Right cardiac atrium (tissue), 5 donors: ENCODE results near the gene ATP6V0E2. TPM values are rescaled to one million over a fixed set of nuclear protein-coding genes. Genes with fewer than 3 reads are reported as not detected.

Source experiments
- ATAC-seq, 2 donors: fragments of 200-7000 bp; cut with Tn5 transposase; one replicate each; pipeline versions ENCODE4 v1.8.0 to v1.9.1; 2020; ENCODE audit warnings: moderate library complexity in 2 of 2, mild to moderate bottlenecking in 1 of 2
- DNase-seq, 3 donors: peaks; one replicate each; pipeline ENCODE4 v3.0.0-alpha.2; 2020
- H3K27ac ChIP-seq: one replicate; pipeline ENCODE4 v1.5.1; 2013; ENCODE audit warnings: mild to moderate bottlenecking, low read length, control low read depth, moderate library complexity
- H3K27me3 ChIP-seq: one replicate; pipeline ENCODE4 v1.6.1; 2013; ENCODE audit not compliant: control insufficient read depth, insufficient read depth
- H3K4me1 ChIP-seq: one replicate; pipeline ENCODE4 v1.6.1; 2013; ENCODE audit warnings: low read length; ENCODE audit not compliant: control insufficient read depth, insufficient read depth
- H3K4me3 ChIP-seq: one replicate; pipeline ENCODE4 v1.5.1; 2013; ENCODE audit warnings: low read length, control low read depth
- H3K9me3 ChIP-seq: one replicate; pipeline ENCODE4 v1.6.1; 2013; ENCODE audit warnings: low read length; ENCODE audit not compliant: control insufficient read depth
- WGBS: extraction: QIAGEN DNeasy Blood & Tissue Kit; methylation state at CpG from one replicate; pipeline ENCODE4 v1.1.7; 2013; 5-methylcytosine and 5-hydroxymethylcytosine counted together
- intact Hi-C, 4 donors: fragments of 100-400 bp; cut with DNase I; formaldehyde crosslinking; loops; one replicate each; pipeline versions ENCODE4 v1.11.0 to v1.14.0; 2022 to 2023
- polyA plus RNA-seq: library from polyadenylated mRNA; stranded (reverse); fragments of 200-250 nt; gene quantifications from one replicate; pipeline ENCODE4 v1.2.3, GENCODE V29; 2013
- total RNA-seq, 4 donors: library from RNA; stranded (reverse); fragmentation: NEBNext Ultra II Directional; extraction: Animal tissue kit (Norgen Biotek cat#: 25700); gene quantifications; one replicate each; pipeline ENCODE4 v1.2.1, GENCODE V29; 2021
- donor health status: healthy with polysubstance abuse.
- donor health status: DM: no; HTN: yes; CAD: no.
- donor health status: DM: no; HTN: no; CAD: no.
- donor health status: DM: no; HTN: yes; CAD: no; lungs with severe emphysema.
- donor health status: DM: yes; HTN: yes; CAD: no.

The ATP6V0E2 gene
- total and polyA plus RNA-seq, 5 donors, result 53.0 to 113 (median 66.5) TPM

DNA sequence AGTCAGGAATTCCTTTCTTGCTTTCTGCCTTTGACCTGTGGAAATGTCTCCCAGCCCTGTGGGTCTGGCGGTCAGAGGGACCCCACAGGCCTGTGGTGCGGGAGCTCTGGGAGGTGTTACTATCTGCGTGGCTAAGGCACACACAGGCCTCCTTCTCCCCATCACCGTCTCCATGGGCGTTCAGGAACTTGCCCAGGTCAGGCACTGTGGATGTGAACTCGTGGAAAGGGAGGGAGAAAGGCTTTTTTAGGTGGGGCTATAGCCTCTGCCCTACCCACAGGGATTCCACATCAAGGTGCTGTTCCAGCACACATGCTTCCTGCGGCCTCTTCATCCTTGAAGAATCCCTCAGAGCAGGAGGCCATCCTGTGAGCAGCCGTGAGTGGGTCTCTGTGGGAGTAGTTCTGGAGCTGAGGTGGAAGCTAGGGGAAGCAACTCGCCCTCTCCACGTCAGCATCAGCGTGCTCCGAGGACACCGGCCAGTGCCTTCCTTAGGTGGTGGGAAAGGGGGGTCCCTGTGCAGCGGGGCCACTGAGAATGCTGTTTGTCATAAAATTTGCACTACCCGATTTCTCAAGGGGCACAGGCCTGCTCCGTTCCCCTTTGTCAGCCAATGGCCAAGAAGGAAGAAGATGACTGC, 7.5 kb upstream of the ATP6V0E2 start:
- Histone ChIP-seq H3K9me3 (no peaks in the 10 kb centered on the region), H3K27me3 (no peaks in the 10 kb centered on the region), H3K27ac (no peak overlapping the region), H3K4me1 (peaks cover 3% of the 10 kb centered on the region), H3K4me3 (no peak overlapping the region)
- WGBS, result 80% methylated on average over 16 of the region's 16 CpGs
- ATAC-seq (no peak), DNase-seq (peak in 1 of 3 donors; percentile 34)
- intact Hi-C loops, result no loop called here

DNA sequence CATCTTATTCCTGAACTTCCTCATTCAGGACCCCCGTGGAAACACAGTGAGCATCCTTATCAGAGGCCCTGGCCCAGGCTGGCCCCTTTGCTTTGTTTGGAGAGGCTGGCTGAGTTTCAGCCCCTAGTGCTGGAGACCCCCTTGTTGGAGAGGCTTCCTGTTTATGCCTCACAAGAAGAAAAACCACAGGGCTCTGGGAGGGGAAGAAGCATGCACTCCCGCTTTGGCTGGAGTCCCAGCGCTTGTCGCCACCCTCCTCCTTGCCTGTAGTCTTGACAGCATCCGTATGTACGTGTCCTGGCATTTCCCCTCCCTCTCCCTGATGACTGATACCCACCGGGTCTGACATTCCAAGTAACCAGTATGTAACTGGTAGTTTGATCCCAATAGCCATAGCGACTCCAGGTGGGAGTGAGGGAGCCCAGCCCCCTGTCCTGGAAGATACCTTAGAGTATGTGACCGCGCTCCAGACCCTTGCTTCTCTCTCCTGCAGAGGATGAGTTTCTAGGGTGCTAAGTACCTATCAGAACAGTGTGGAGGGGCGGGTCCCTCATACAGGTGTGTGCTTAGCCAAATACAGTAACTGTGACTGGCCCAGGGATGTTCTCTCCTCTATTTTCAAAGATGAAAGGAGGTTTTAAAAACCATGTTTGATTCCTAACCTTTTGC, 6.9 kb upstream of the ATP6V0E2 start:
- H3K27me3 ChIP-seq, result no peaks in the 10 kb centered on the region
- H3K27ac ChIP-seq, result no peak overlapping the region
- WGBS, result 34% methylated on average over 11 of the region's 11 CpGs
- H3K9me3 ChIP-seq, result no peaks in the 10 kb centered on the region
- H3K4me3 ChIP-seq, result no peak overlapping the region
- peak; percentile 45 to 62 for ATAC-seq
- DNase-seq, result peak; percentile 75 to 90 (median 88)
- intact Hi-C loops, result no loop called here
- H3K4me1 ChIP-seq, result peaks cover 3% of the 10 kb centered on the region

DNA sequence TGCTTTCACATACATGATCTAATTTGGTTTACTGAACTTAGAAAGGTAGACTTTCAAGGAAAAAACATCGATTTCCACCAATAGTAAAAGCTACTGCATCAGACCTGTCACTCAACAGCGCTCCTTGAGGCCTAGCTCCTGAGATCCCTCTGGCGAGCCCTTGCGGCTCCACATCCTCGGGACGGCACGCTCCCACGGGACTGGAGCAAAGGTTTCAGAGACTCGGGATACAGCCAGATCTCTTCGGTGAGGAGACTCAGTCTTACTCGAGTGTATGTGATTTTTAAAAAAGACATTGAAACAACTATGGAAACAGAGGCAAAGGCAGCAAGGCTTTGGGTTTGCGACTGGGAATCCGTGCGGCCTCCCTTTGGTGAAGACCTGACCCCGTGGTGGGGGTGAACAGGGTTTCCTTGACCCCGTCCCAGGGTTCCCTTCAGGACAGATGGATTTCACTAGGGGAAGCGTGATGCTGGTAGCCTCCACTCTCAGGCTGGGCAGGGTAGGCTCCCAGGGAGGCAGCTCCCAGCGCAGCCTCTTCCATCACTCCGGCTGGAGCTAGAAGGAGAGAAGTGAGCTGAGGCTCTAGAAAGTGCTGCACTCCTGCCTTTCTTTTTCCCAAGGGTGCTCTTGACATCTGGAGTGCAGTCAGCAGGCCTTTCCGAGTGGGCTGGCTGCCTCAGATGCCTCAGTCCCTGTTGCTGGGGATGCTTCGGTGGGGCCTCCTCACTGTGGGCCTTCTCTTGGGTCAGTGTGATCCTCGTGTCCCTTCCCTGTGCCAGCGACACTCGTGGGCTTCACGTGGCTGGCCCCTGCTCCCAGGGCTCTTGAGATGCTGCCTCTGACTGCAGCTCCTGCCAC, 5.8 kb upstream of the ATP6V0E2 start:
- Histone ChIP-seq H3K27ac (no peak overlapping the region), H3K4me3 (no peak overlapping the region), H3K4me1 (peaks cover 3% of the 10 kb centered on the region), H3K9me3 (no peaks in the 10 kb centered on the region), H3K27me3 (no peaks in the 10 kb centered on the region)
- ATAC-seq (no peak), DNase-seq (peak in 1 of 3 donors; percentile 57)
- intact Hi-C loops, result no loop called here
- WGBS, result 76% methylated on average over 25 of the region's 25 CpGs

DNA sequence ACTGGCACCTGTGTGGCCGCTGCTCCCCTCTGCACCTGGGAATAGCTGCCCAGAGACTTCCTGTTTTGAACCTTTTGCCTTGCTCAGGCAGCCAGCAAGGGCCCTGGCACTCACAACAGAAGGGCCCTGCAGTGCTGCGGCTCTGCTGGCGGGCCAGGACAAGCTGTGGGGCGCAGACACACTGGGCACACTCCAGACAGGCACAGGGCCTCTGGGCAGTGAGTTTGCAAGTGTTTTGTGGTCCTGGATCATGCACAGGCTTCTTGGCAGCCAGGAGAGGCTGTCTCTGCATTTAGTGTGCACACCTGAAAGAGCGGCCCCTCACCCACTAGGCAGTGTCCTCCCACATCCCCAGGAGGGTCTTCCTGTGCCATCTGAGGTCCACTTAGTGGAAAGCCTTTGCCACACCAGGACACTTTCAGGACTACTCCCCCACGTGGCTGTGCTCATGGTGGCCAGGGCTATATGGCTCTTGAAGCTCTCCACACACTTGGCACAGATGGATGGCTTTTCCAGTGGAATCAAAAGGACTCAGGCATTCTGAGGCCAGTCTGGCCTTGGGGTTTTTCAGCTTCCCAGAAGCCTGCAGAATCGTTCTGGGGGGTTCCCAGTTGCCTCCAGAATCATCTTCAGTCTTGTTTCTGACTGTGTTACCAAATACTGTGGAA, 5.0 kb upstream of the ATP6V0E2 start:
- DNase-seq, result peak in 1 of 3 donors; percentile 29
- Histone ChIP-seq H3K4me3 (no peak overlapping the region), H3K27ac (no peak overlapping the region), H3K27me3 (no peaks in the 10 kb centered on the region), H3K4me1 (peaks cover 3% of the 10 kb centered on the region), H3K9me3 (no peaks in the 10 kb centered on the region)
- 77% methylated on average over 7 of the region's 7 CpGs for WGBS
- intact Hi-C loops, result no loop called here
- no peak for ATAC-seq

- H3K27me3 ChIP-seq, result no peaks in the 10 kb centered on the region
- ATAC-seq, result no peak
- no peaks in the 10 kb centered on the region for H3K9me3 ChIP-seq
- H3K4me1 ChIP-seq, result peaks cover 3% of the 10 kb centered on the region
- DNase-seq, result peak in 2 of 3 donors; percentile 49 to 78
- H3K4me3 ChIP-seq, result no peak overlapping the region
- H3K27ac ChIP-seq, result no peak overlapping the region
- intact Hi-C loops, result no loop called here
- WGBS, result 69% methylated on average over 5 of the region's 5 CpGs
Measured at GRCh38 chr7:149869291-149869650, 4.5 kb upstream of the ATP6V0E2 start.

DNA sequence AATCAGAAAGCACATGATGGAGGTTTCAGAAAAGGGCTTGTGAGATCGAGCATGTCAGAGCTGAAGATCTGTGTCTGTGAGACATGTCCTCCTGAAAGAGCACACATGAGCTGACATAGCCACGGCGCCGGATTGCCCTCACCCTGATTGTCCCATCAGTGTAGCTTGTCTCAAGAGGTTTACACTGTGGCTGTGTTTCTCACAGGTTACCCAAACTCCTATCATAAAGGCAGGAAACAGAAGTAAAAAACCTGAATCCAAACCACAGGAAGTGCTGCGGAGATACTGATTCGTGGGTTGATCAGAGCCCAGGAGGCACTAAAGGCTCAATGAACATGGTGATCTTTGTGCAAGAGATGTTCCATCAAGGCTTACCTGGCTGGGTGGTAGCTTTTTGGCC, 3.9 kb upstream of the ATP6V0E2 start:
- DNase-seq, result no peak
- H3K27ac ChIP-seq, result no peak overlapping the region
- H3K4me1 ChIP-seq, result peaks cover 3% of the 10 kb centered on the region
- intact Hi-C loops, result no loop called here
- H3K27me3 ChIP-seq, result no peaks in the 10 kb centered on the region
- no peaks in the 10 kb centered on the region for H3K9me3 ChIP-seq
- no peak overlapping the region for H3K4me3 ChIP-seq
- WGBS, result 71% methylated on average over 6 of the region's 6 CpGs
- no peak for ATAC-seq

- WGBS, result 83% methylated on average over 3 of the region's 3 CpGs
- Histone ChIP-seq H3K9me3 (no peaks in the 10 kb centered on the region), H3K27ac (no peak overlapping the region), H3K4me3 (no peak overlapping the region), H3K27me3 (no peaks in the 10 kb centered on the region), H3K4me1 (peaks cover 3% of the 10 kb centered on the region)
- ATAC-seq, result no peak
- DNase-seq, result peak in 1 of 3 donors; percentile 9
- intact Hi-C loops, result no loop called here
Measured at GRCh38 chr7:149870274-149870673, 3.5 kb upstream of the ATP6V0E2 start.

DNA sequence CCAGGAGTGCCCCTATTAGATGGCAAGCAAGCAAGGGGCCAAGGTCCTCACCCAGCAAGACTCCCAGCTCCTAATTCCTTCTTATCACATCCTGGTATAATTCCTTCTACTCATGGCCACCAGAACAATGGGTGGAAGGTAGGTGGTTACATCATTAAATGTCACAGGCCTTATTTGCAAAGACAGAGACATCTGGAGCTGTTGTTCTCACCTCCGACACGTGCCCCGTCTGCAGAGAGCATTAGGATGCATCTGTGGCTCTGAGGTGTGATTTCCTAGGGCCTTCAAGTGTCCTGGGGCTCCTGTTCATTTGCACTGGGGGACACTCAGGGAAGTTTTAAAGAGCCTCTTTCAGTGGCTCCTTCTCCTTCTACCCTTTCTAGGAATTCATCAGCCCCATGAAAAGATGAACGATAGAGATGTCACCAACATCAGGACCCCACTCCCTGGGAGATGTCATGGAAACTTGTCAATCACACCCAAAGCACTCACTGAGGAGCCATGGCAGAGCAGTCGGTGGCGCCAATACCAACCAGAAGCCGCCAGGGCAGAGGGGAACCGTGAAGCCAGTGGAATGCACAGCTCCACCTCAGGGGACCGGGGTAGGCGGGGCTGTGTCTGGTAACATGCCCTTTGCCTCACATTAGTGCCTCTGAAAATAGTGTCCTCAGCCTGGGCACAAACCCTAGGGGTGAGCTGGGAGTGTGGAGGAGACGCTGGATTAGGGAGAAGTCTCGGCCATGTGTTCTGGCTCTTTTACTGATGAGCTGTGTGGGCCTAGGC, 2.9 kb upstream of the ATP6V0E2 start:
- intact Hi-C loops, result no loop called here
- Histone ChIP-seq H3K4me3 (no peak overlapping the region), H3K9me3 (no peaks in the 10 kb centered on the region), H3K27ac (no peak overlapping the region), H3K27me3 (no peaks in the 10 kb centered on the region), H3K4me1 (peaks cover 3% of the 10 kb centered on the region)
- ATAC-seq, result no peak
- WGBS, result 81% methylated on average over 12 of the region's 12 CpGs
- peak in 1 of 3 donors; percentile 53 for DNase-seq

- intact Hi-C loops, result no loop called here
- no peak for ATAC-seq
- peak in 1 of 3 donors; percentile 9 for DNase-seq
- 95% methylated on average over 1 of the region's 1 CpG for WGBS
- no peaks in the 10 kb centered on the region for H3K27me3 ChIP-seq
- H3K4me1 ChIP-seq, result peaks cover 3% of the 10 kb centered on the region
- H3K4me3 ChIP-seq, result no peak overlapping the region
- no peak overlapping the region for H3K27ac ChIP-seq
- H3K9me3 ChIP-seq, result no peaks in the 10 kb centered on the region
Measured at GRCh38 chr7:149871576-149871975, 2.2 kb upstream of the ATP6V0E2 start.

- Histone ChIP-seq H3K4me1 (peaks cover 3% of the 10 kb centered on the region), H3K27ac (peak overlapping the region; percentile 28)
Measured at GRCh38 chr7:149872419-149873073, 1.2 kb upstream of the ATP6V0E2 start.

More at GRCh38 chr7:149872419-149873073, 1.2 kb upstream of the ATP6V0E2 start:
- Histone ChIP-seq H3K4me3 (peak overlapping the region; percentile 69), H3K9me3 (no peaks in the 10 kb centered on the region), H3K27me3 (no peaks in the 10 kb centered on the region)
- peak; percentile 84 to 93 (median 91) for DNase-seq
- peak; percentile 86 to 89 for ATAC-seq
- intact Hi-C loops, result no loop called here
- WGBS, result 17% methylated on average over 13 of the region's 13 CpGs
